Fibroblast of mammary gland (primary cell): ENCODE results near the gene SLC46A2.

Experiments
- DNase-seq: peaks from one replicate; pipeline ENCODE4 v3.0.0-alpha.2; 2010; ENCODE audit warnings: low read depth
- H3K4me3 ChIP-seq: 2 replicates; pipeline ENCODE4 v1.5.1; 2011; ENCODE audit warnings: low read depth, mild to moderate bottlenecking, low read length, moderate library complexity; ENCODE audit not compliant: control insufficient read depth
- CTCF ChIP-seq: conservative IDR thresholded peaks from 2 replicates; pipeline ENCODE4 v1.5.1; 2011; ENCODE audit warnings: low read depth, low read length, inconsistent platforms; ENCODE audit not compliant: control insufficient read depth, insufficient read depth

The SLC46A2 gene

GRCh38 chr9:112892981-112893380 is 2.3 kb upstream of the SLC46A2 start:
- H3K4me3 ChIP-seq, result no peak overlapping the region
- no peak for DNase-seq
- no peak for TF ChIP-seq CTCF

- no peak overlapping the region for H3K4me3 ChIP-seq
- no peak for TF ChIP-seq CTCF
- DNase-seq, result no peak
These were observed 845 bp upstream of the SLC46A2 start for GRCh38 chr9:112891521-112891920.

- TF ChIP-seq CTCF, result peak; percentile 18
- DNase-seq, result peak; percentile 17
- H3K4me3 ChIP-seq, result no peak overlapping the region
These were observed 3.3 kb downstream of the SLC46A2 start for GRCh38 chr9:112887381-112887780.

GRCh38 chr9:112886351-112886750 is 4.3 kb downstream of the SLC46A2 start:
- H3K4me3 ChIP-seq, result no peak overlapping the region
- TF ChIP-seq CTCF, result no peak
- no peak for DNase-seq

GRCh38 chr9:112885324-112885723 is 5.4 kb downstream of the SLC46A2 start:
- no peak for DNase-seq
- TF ChIP-seq CTCF, result no peak
- H3K4me3 ChIP-seq, result no peak overlapping the region

- no peak for DNase-seq
- TF ChIP-seq CTCF, result no peak
- no peak overlapping the region for H3K4me3 ChIP-seq
These were observed 6.0 kb downstream of the SLC46A2 start for GRCh38 chr9:112884721-112885120.

- no peak for DNase-seq
- TF ChIP-seq CTCF, result no peak
- no peak overlapping the region for H3K4me3 ChIP-seq
These were observed 6.6 kb downstream of the SLC46A2 start for GRCh38 chr9:112884101-112884500.
